OCI-LY7 (cell line): ENCODE results near the gene RBL2. TPM values are rescaled to one million over a fixed set of nuclear protein-coding genes. Genes with fewer than 3 reads are reported as not detected.
"Not testable (repeated sequence)": the region's sequence is repeated elsewhere in the genome, so short reads cannot be mapped to it uniquely, and the experiment has no call there.

Experiments used
- BruUV-seq: library from RNA; stranded (reverse); fragments of 400-500 nt; replicated peaks from 2 replicates; lab custom pipeline; 2021; lab: Mats Ljungman, UMichigan
- CTCF ChIA-PET: fragments of 300-600 bp; sonication (Branson Sonifier 250); formaldehyde crosslinking; loops from one replicate; lab custom pipeline; 2022; ENCODE audit warnings: antibody characterized with exemption; ENCODE audit not compliant: unreplicated experiment; lab: Charles Lee
- POLR2A ChIA-PET: fragments of 300-600 bp; sonication (Branson Sonifier 250); formaldehyde crosslinking; loops from one replicate; lab custom pipeline; 2022; ENCODE audit warnings: antibody characterized with exemption; lab: Charles Lee
- DNase-seq: peaks from one replicate; pipeline ENCODE4 v3.0.0-alpha.2; 2015; ENCODE audit warnings: low spot score
- H2AFZ ChIP-seq: fragments of 200-600 bp; sonication (generic), shearing (Covaris generic); 2 replicates; pipeline ENCODE4 v1.6.1; 2014; ENCODE audit warnings: mild to moderate bottlenecking, antibody characterized with exemption, low read length, moderate library complexity
- H3K27ac ChIP-seq: fragments of 200-600 bp; sonication (generic); 2 replicates; pipeline ENCODE4 v1.5.1; 2014; ENCODE audit warnings: mixed run types, low read depth, mild to moderate bottlenecking, moderate library complexity, low read length, inconsistent platforms; ENCODE audit not compliant: poor library complexity, severe bottlenecking
- H3K36me3 ChIP-seq: fragments of 200-600 bp; sonication (generic); 2 replicates; pipeline ENCODE4 v1.6.1; 2014; ENCODE audit warnings: mild to moderate bottlenecking, antibody characterized with exemption, low read length, moderate library complexity, mixed read lengths; ENCODE audit not compliant: insufficient read depth
- H3K4me1 ChIP-seq: fragments of 200-600 bp; sonication (generic); 2 replicates; pipeline ENCODE4 v1.5.1; 2014; ENCODE audit warnings: mild to moderate bottlenecking, low read length; ENCODE audit not compliant: insufficient read depth, poor library complexity, severe bottlenecking
- H3K4me2 ChIP-seq: fragments of 200-600 bp; sonication (generic); 2 replicates; pipeline ENCODE4 v1.6.1; 2014; ENCODE audit warnings: mild to moderate bottlenecking, low read length
- H3K4me3 ChIP-seq: fragments of 200-600 bp; sonication (generic); 2 replicates; pipeline ENCODE4 v1.5.1; 2014; ENCODE audit warnings: mild to moderate bottlenecking, low read depth, low read length; ENCODE audit not compliant: poor library complexity, severe bottlenecking
- H3K79me2 ChIP-seq: fragments of 200-600 bp; sonication (generic); 2 replicates; pipeline ENCODE4 v1.6.1; 2016; ENCODE audit warnings: low read depth, mild to moderate bottlenecking, low read length, moderate library complexity, mixed read lengths; ENCODE audit not compliant: insufficient read depth
- H3K9me2 ChIP-seq: fragments of 200-600 bp; sonication (generic); 2 replicates; pipeline ENCODE4 v1.6.1; 2016; ENCODE audit warnings: mild to moderate bottlenecking, low read length, mixed read lengths; ENCODE audit not compliant: insufficient read depth
- H3K9me3 ChIP-seq: fragments of 200-600 bp; sonication (generic); 2 replicates; pipeline ENCODE4 v1.6.1; 2014; ENCODE audit warnings: mild to moderate bottlenecking, mixed run types, low read length, mixed read lengths
- H4K20me1 ChIP-seq: fragments of 200-600 bp; sonication (generic); 2 replicates; pipeline ENCODE4 v1.6.1; 2014; ENCODE audit warnings: mild to moderate bottlenecking, antibody characterized with exemption, low read length, moderate library complexity, mixed read lengths; ENCODE audit not compliant: insufficient read depth
- CTCF ChIP-seq: fragments of 200-600 bp; sonication (generic); conservative IDR thresholded peaks from 2 replicates; pipeline ENCODE4 v1.5.1; 2014; ENCODE audit warnings: mild to moderate bottlenecking, antibody characterized with exemption, low read length, moderate library complexity, mixed read lengths
- EZH2phosphoT487 ChIP-seq: fragments of 200-600 bp; sonication (generic); IDR thresholded peaks from 2 replicates; pipeline ENCODE4 v1.6.1; 2018; ENCODE audit warnings: low read depth, borderline replicate concordance, mild to moderate bottlenecking, mixed run types, antibody characterized with exemption, low read length, moderate library complexity, mixed read lengths
- intact Hi-C: fragments of 100-400 bp; cut with micrococcal nuclease; formaldehyde crosslinking; loops from one replicate; pipeline ENCODE4 v1.10.0; 2022; ENCODE audit not compliant: unreplicated experiment
- total RNA-seq, 2 experiments: library from RNA; depleted of rRNA in 1 of 2; stranded (reverse); fragments of >200 nt in 1 of 2; shearing (Covaris generic) in 1 of 2; gene quantifications; 2 replicates each; pipeline ENCODE4 v1.2.3, GENCODE V29; 2014 to 2022

RBL2 gene
- total RNA-seq, 2 experiments from 2014 or later: 51.1 to 69.0 TPM

GRCh38 chr16:53415504-53415903 lies 18.8 kb upstream of the RBL2 start:
- POLR2A ChIA-PET: interaction anchor here (0.7 to 1.1 kb wide), 3 partner anchors 42 to 550 kb away, joined by 3 to 5 read pairs (median 3); no protein-coding TSS in a partner anchor
- H2AFZ ChIP-seq: no peak overlapping the region

GRCh38 chr16:53417011-53417410 lies 17.3 kb upstream of the RBL2 start:
- Histone ChIP-seq H3K36me3 (no peaks in the 10 kb centered on the region), H3K9me3 (no peaks in the 10 kb centered on the region), H3K4me1 (no peaks in the 10 kb centered on the region), H2AFZ (no peak overlapping the region), H3K4me2 (no peak overlapping the region), H3K79me2 (no peaks in the 10 kb centered on the region), H3K27ac (no peak overlapping the region), H4K20me1 (no peaks in the 10 kb centered on the region), H3K4me3 (no peak overlapping the region), H3K9me2 (no peaks in the 10 kb centered on the region)
- TF ChIP-seq EZH2phosphoT487: no peak
- no peak for TF ChIP-seq CTCF
- POLR2A ChIA-PET: interaction anchor here (0.6 kb wide), 1 partner anchor 120 kb away, joined by 3 read pairs; no protein-coding TSS in a partner anchor
- CTCF ChIA-PET: interaction anchor here (0.6 kb wide), 1 partner anchor 42 kb away, joined by 3 read pairs; no protein-coding TSS in a partner anchor
- no peak for DNase-seq
- BruUV-seq: no TSS peak
- intact Hi-C loops: no loop called here

More at GRCh38 chr16:53415504-53415903, 18.8 kb upstream of the RBL2 start:
- DNase-seq: no peak
- Histone ChIP-seq H3K9me2 (no peaks in the 10 kb centered on the region), H3K36me3 (no peaks in the 10 kb centered on the region), H3K79me2 (no peaks in the 10 kb centered on the region), H3K4me1 (no peaks in the 10 kb centered on the region), H3K4me3 (no peak overlapping the region), H3K9me3 (no peaks in the 10 kb centered on the region), H4K20me1 (no peaks in the 10 kb centered on the region), H3K27ac (no peak overlapping the region), H3K4me2 (no peak overlapping the region)
- intact Hi-C loops: no loop called here
- TF ChIP-seq CTCF: no peak
- TF ChIP-seq EZH2phosphoT487: no peak
- CTCF ChIA-PET: no interaction called here
- BruUV-seq: no TSS peak

- no peak overlapping the region for H3K4me2 ChIP-seq
- TF ChIP-seq EZH2phosphoT487 (no peak), CTCF (no peak)
- ChIA-PET CTCF (no interaction called here), POLR2A (interaction anchor here (0.6 to 0.7 kb wide), 2 partner anchors 154 to 971 kb away, joined by 5 read pairs; no protein-coding TSS in a partner anchor)
- H3K9me2 ChIP-seq: no peaks in the 10 kb centered on the region
- H3K4me1 ChIP-seq: no peaks in the 10 kb centered on the region
- no peaks in the 10 kb centered on the region for H3K79me2 ChIP-seq
- no peak for DNase-seq
- BruUV-seq: no TSS peak
- H3K36me3 ChIP-seq: no peaks in the 10 kb centered on the region
- H4K20me1 ChIP-seq: no peaks in the 10 kb centered on the region
- H2AFZ ChIP-seq: no peak overlapping the region
- no peak overlapping the region for H3K27ac ChIP-seq
- H3K9me3 ChIP-seq: 0 out of 2 replicates have a peak, but pooled peaks cover 4% of the 10 kb centered on the region
- intact Hi-C loops: no loop called here
- no peak overlapping the region for H3K4me3 ChIP-seq
Measured at GRCh38 chr16:53417976-53418375, 16.3 kb upstream of the RBL2 start.

GRCh38 chr16:53419383-53419709 lies 14.9 kb upstream of the RBL2 start:
- intact Hi-C loops, H3K79me2 ChIP-seq, CTCF ChIA-PET, H3K36me3 ChIP-seq, H3K27ac ChIP-seq, H3K9me2 ChIP-seq, DNase-seq, H2AFZ ChIP-seq, H3K4me1 ChIP-seq, H3K4me3 ChIP-seq, BruUV-seq, POLR2A ChIA-PET, H3K4me2 ChIP-seq, H4K20me1 ChIP-seq: not testable (repeated sequence)
- peaks cover 17% of the 10 kb centered on the region for H3K9me3 ChIP-seq
